COLO668 (cell line): ENCODE results near the gene PHC2.

Source experiments
- DNase-seq: peaks from one replicate; lab custom pipeline; 2025; ENCODE audit not compliant: unreplicated experiment; lab: John Stamatoyannopoulos, UW

PHC2 gene

GRCh38 chr1:33455539-33456501 lies 24.9 kb upstream of the PHC2 start:
- DNase-seq = peak; percentile 57

GRCh38 chr1:33454646-33455282 lies 23.9 kb upstream of the PHC2 start:
- peak; percentile 29 for DNase-seq

- no peak for DNase-seq
These were observed 15.7 kb upstream of the PHC2 start for GRCh38 chr1:33446590-33446989.

- DNase-seq = no peak
These were observed 14.2 kb upstream of the PHC2 start for GRCh38 chr1:33445108-33445507.

- no peak for DNase-seq
These were observed 12.8 kb upstream of the PHC2 start for GRCh38 chr1:33443705-33444180.

GRCh38 chr1:33443080-33443704 lies 12.3 kb upstream of the PHC2 start:
- DNase-seq = no peak

- DNase-seq = no peak
These were observed 11.2 kb upstream of the PHC2 start for GRCh38 chr1:33442141-33442540.

- DNase-seq = peak; percentile 67
These were observed 10.3 kb upstream of the PHC2 start for GRCh38 chr1:33441088-33441745.

- no peak for DNase-seq
These were observed 8.8 kb upstream of the PHC2 start for GRCh38 chr1:33439662-33440061.

- no peak for DNase-seq
These were observed 7.7 kb upstream of the PHC2 start for GRCh38 chr1:33438364-33439160.

- no peak for DNase-seq
These were observed 5.8 kb upstream of the PHC2 start for GRCh38 chr1:33436557-33437285.

GRCh38 chr1:33435096-33435820 lies 4.4 kb upstream of the PHC2 start:
- DNase-seq = no peak

- no peak for DNase-seq
These were observed 3.5 kb upstream of the PHC2 start for GRCh38 chr1:33434363-33434750.

- peak; percentile 38 for DNase-seq
These were observed 2.8 kb upstream of the PHC2 start for GRCh38 chr1:33433509-33434362.

- peak; percentile 83 for DNase-seq
These were observed 821 bp downstream of the PHC2 start for GRCh38 chr1:33429856-33430691.

GRCh38 chr1:33429332-33429731 lies 1.6 kb downstream of the PHC2 start:
- DNase-seq = no peak

- DNase-seq = no peak
These were observed 2.2 kb downstream of the PHC2 start for GRCh38 chr1:33428661-33429060.
